NCI-H2107 treated with DMSO at 0.1 percent for 48 hours (cell line): ENCODE results near the gene BMPR2.
"Not testable (repeated sequence)": the region's sequence is repeated elsewhere in the genome, so short reads cannot be mapped to it uniquely, and the experiment has no call there.

Experiments used
- DNase-seq: peaks from one replicate; lab custom pipeline; 2025; ENCODE audit not compliant: unreplicated experiment; lab: John Stamatoyannopoulos, UW

Gene BMPR2

DNA sequence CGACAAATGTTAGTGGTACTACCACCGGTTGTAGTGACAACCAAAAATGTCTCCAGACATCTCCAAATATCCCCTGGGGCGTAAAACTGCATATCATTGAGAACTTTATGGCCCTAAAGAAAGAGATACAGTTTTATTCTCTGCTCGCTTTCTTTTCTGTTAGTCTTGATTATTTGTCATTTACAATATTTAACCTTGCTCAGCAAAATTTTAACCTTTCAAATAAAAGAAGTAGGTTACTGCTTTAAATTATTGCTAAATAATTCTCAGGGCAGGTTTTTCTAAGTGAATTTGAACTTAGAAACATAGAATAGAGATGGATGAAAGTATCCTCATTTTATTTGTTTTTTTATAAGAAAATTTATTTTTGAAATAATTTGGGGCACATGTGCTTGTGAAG is 67.9 kb downstream of the BMPR2 start:
- DNase-seq: no peak

DNA sequence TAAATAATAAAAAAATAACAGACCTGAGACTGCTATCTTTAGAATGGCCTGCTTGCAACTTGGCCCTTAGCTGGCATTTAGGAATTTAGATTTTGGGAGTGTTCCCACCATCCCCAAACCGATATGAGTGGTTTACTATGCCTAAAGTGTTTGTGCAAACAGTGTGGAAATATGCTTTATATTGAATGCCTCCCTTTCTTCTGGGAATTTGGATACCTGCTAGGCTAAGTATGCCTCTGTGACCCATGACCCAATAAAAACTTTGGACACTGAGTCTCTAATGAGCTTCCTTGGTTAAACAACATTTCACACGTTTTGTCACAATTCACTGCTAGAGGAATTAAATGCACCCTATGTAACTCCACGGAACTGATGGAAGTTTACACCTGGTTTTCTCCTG is 73.2 kb downstream of the BMPR2 start:
- DNase-seq: no peak

GRCh38 chr2:202450785-202451184 is 74.7 kb downstream of the BMPR2 start:
- no peak for DNase-seq

DNA sequence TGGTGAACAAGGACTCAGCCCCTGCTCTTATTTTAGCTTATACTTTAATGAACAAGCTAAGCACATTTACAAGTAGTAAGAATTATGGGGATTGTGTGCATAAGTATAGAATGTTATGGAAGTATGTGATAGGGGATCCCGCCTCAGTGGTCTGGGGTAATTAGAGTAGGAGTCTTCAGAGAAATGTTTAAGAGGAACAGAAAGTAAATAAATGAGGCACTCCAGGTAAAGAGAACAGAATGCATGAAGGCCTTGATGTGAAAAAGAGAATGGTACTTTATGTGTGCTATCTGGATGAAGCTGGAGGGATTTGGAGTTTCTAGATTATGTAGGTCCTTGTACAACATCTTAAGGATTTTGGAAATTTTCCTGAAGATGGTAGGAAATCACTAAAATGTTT is 76.6 kb downstream of the BMPR2 start:
- DNase-seq: no peak

GRCh38 chr2:202454536-202454935 is 78.4 kb downstream of the BMPR2 start:
- DNase-seq: no peak

GRCh38 chr2:202455114-202455513 is 79.0 kb downstream of the BMPR2 start:
- no peak for DNase-seq

GRCh38 chr2:202460119-202460518 is 84.0 kb downstream of the BMPR2 start:
- DNase-seq: no peak

GRCh38 chr2:202479090-202479489 is 103.0 kb downstream of the BMPR2 start:
- DNase-seq: no peak

DNA sequence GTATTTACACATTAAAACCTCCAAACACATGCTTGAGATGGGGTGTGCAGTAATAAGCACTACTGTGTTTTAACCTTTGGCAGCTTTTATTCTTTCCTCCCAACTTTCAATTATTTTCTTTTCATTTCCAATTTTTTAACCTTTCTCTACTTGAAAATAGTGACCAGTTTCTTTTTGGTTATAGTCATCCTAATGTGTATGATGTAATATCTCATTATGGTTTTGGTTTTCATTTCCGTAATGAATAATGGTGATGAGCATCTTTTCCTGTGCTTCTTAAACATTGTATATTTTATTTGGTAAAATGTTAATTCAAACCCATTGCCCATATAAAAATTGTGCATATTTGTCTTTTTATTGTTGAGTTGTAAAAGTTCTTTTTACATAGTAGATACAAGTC is 103.5 kb downstream of the BMPR2 start:
- no peak for DNase-seq

- DNase-seq: no peak
Measured at GRCh38 chr2:202486351-202486750, 110.2 kb downstream of the BMPR2 start.

DNA sequence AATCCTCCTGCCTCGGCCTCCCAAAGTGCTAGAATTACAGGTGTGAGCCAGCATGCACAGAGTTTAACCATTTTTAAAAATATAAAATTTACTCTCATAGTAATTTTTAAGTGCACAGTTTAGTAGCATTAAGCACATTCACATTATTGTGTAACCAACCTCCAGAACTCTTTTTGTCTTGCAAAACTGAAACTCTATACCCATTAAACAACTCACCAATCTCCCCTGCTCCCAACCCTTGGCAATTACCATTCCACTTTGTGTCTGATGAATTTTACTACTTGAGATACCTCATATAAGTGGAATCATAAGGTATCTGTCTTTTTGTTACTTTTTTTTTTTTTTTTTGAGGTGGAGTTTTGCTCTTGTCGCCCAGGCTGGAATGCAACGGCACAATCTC is 112.5 kb downstream of the BMPR2 start:
- DNase-seq: peak; percentile 18

GRCh38 chr2:202490479-202490878 is 114.4 kb downstream of the BMPR2 start:
- no peak for DNase-seq

DNA sequence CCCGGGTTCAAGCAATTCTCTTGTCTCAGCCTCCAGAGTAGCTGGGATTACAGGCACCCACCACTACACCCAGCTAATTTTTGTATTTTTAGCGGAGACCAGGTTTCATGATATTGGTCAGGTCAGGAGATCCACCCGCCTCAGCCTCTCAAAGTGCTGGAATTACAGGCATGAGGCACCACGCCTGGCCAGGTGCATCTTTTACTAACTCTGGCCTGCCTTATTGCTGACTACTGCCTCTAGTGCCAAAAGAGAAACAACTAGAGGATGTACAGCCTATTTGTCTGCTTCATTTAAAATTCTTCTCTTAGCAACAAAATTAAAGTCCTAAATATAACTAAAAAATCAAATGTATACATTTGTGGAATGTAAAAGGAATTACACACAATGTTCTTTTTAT is 115.4 kb downstream of the BMPR2 start:
- no peak for DNase-seq

- DNase-seq: no peak
Measured at GRCh38 chr2:202494300-202495229, 118.4 kb downstream of the BMPR2 start.

GRCh38 chr2:202495230-202495604 is 119.1 kb downstream of the BMPR2 start:
- no peak for DNase-seq

GRCh38 chr2:202496835-202497472 is 120.8 kb downstream of the BMPR2 start:
- DNase-seq: not testable (repeated sequence)

DNA sequence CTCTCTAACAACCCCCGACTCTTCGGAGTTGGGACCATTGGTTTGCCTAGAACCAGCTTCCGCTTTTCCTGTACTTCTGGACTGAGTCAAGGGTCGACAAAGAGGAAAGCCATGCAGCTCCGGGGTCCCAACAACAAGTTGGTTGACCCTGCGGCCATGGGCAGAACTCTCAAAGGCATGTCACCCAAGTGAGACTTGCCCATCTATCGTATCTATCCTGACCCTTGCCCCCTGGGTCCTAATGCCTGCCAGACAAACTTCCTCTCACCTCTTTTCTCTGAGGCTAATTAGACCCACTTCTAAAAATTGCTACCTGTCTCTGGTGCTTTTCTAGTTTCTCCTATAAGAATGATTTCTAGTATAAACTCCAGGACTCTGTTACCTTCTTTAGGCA is 121.3 kb downstream of the BMPR2 start:
- not testable (repeated sequence) for DNase-seq

DNA sequence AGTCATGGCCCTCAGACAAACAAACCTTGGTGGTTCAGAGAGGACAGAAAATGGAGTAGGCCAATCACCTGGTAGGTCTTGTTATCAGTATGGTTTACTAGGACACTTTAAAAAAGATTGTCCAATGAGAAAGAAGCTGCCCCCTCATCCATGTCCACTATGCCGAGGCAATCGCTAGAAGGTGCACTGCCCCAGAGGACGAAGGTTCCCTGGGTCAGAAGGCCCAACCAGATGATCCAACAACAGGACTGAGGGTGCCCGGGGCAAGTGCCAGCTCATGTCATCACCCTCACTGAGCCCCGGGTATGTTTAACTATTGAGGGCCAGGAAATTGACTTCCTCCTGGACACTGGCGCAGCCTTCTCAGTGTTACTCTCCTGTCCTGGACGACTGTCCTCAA is 123.7 kb downstream of the BMPR2 start:
- not testable (repeated sequence) for DNase-seq

DNA sequence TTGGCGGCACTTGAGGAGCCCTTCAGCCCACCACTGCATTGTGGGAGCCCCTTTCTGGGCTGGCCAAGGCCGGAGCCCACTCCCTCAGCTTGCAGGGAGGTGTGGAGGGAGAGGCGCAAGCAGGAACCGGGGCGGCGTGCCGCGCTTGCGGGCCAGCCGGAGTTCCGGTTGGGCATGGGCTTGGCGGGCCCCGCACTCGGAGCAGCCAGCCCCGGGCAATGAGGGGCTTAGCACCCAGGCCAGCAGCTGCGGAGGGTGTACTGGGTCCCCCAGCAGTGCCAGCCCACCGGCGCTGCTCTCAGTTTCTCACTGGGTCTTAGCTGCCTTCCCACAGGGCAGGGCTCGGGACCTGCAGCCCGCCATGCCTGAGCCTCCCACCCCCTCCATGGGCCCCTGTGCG is 127.1 kb downstream of the BMPR2 start:
- DNase-seq: not testable (repeated sequence)

DNA sequence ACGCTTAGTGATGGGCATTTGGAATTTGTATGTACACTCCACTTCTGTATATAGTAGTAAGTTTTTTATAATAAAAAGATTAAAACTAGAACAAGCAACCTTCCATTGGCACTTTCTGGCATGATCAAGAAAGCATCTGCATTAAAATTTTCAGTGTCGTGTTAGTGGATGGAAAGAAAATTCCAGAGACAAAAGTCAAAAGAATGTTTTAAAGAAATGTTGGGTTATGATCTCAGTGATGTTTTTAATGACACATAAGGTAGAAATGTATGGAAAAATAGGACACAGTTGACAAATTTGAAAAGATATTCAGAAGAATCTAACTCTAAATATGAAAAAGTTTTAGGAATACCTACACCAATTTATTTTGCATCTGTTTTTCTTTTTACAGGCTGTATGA is 132.6 kb downstream of the BMPR2 start:
- no peak for DNase-seq

GRCh38 chr2:202510911-202511310 is 134.8 kb downstream of the BMPR2 start:
- no peak for DNase-seq

GRCh38 chr2:202512176-202512575 is 136.0 kb downstream of the BMPR2 start:
- DNase-seq: no peak
